ENCODE results near the gene TCIRG1. TPM values are rescaled to one million over a fixed set of nuclear protein-coding genes. Genes with fewer than 3 reads are reported as not detected.
A peak's percentile ranks its signal among the peaks of the same experiment; 100 is the strongest.

TCIRG1 gene
- total and polyA plus RNA-seq, 2 of the 13 experiments (the other 11 are each of a cell fraction or from before 2014, with no cell fraction given), result 48.0 to 69.6 TPM

DNA sequence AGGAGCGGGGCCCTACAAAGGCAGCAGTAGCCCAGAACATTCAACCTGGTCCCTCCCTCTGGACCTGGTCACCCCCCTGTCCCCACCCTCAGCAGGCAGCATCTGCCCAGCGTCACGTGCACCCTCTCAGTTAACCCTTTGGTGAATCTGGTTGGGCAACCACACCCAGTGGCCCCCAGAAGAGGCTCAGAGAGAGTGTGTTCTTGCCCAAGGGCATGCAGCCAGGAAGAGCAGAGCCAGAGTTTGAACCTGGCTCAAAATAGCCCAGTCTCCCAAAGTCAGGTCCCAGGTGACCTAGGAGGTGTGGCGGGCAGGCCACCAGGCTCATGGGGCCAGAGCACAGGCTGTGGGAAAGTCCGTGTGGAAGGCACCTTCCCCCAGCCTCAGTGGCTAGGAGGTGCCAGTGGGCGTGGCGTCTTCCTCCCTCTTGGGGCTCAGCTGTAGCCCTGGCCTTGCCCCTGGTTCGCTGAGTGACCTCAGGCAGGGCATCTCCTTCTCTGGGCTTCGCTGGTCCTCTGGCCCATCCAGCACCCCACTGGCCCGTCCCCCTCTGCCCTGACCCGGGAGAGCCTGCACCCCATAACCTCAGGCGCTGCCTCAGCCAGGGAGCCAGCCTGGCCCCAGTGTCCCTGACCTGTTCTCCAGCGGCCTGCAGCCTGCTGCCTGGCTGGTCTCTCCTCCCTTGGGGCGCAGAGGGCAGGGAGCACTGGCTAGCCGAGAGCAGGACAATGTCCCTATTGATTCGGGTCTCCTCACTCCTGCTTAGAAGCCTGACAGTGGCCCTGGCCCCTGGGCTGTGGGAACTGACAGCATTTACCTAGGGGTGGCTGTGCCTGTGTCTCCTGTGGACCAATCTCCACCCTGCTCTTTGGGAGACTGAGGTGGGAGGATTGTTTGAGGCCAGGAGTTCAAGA lies 21.7 kb upstream of the TCIRG1 start (continued):
- TF ChIP-seq, protein P1, sequence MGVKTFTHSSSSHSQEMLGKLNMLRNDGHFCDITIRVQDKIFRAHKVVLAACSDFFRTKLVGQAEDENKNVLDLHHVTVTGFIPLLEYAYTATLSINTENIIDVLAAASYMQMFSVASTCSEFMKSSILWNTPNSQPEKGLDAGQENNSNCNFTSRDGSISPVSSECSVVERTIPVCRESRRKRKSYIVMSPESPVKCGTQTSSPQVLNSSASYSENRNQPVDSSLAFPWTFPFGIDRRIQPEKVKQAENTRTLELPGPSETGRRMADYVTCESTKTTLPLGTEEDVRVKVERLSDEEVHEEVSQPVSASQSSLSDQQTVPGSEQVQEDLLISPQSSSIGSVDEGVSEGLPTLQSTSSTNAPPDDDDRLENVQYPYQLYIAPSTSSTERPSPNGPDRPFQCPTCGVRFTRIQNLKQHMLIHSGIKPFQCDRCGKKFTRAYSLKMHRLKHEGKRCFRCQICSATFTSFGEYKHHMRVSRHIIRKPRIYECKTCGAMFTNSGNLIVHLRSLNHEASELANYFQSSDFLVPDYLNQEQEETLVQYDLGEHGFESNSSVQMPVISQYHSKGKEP (CRISPR knock-in tag; IDR thresholded peaks at IDR 0.05), result no peak
- TF ChIP-seq, protein P2, sequence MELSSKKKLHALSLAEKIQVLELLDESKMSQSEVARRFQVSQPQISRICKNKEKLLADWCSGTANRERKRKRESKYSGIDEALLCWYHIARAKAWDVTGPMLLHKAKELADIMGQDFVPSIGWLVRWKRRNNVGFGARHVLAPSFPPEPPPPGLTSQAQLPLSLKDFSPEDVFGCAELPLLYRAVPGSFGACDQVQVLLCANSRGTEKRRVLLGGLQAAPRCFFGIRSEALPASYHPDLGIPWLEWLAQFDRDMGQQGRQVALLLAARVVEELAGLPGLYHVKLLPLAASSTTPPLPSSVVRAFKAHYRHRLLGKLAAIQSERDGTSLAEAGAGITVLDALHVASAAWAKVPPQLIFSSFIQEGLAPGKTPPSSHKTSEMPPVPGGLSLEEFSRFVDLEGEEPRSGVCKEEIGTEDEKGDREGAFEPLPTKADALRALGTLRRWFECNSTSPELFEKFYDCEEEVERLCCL (CRISPR knock-in tag; IDR thresholded peaks at IDR 0.05; ENCODE audit: borderline replicate concordance), result no peak
- TF ChIP-seq ZNF296 (CRISPR knock-in tag; conservative IDR thresholded peaks at IDR 0.05), result peak; percentile 91
- TF ChIP-seq AKAP8 (CRISPR knock-in tag; IDR thresholded peaks at IDR 0.05), result peak; percentile 82
- TF ChIP-seq RBFOX2 (IDR thresholded peaks at IDR 0.05; ENCODE audit: low read depth, low read length), result peak; percentile 75
- TF ChIP-seq, protein P3, sequence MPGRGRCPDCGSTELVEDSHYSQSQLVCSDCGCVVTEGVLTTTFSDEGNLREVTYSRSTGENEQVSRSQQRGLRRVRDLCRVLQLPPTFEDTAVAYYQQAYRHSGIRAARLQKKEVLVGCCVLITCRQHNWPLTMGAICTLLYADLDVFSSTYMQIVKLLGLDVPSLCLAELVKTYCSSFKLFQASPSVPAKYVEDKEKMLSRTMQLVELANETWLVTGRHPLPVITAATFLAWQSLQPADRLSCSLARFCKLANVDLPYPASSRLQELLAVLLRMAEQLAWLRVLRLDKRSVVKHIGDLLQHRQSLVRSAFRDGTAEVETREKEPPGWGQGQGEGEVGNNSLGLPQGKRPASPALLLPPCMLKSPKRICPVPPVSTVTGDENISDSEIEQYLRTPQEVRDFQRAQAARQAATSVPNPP (CRISPR knock-in tag; IDR thresholded peaks at IDR 0.05), result no peak
- TF ChIP-seq RXRB (CRISPR knock-in tag; IDR thresholded peaks at IDR 0.05; ENCODE audit: borderline replicate concordance), result peak; percentile 83
- TF ChIP-seq ZEB1 (IDR thresholded peaks at IDR 0.05; ENCODE audit: insufficient replicate concordance, low read depth), result peak; percentile 45
- no peak for TF ChIP-seq THYN1 (CRISPR knock-in tag; IDR thresholded peaks at IDR 0.05; ENCODE audit: borderline replicate concordance, low read depth)
- TF ChIP-seq ZSCAN20 (CRISPR knock-in tag; IDR thresholded peaks at IDR 0.05; ENCODE audit: borderline replicate concordance), result peak; percentile 33; the same call in 1 of the 2 replicates
- no peak for TF ChIP-seq ZNF530 (CRISPR knock-in tag; IDR thresholded peaks at IDR 0.05; ENCODE audit: low read depth)
- TF ChIP-seq, protein P4, sequence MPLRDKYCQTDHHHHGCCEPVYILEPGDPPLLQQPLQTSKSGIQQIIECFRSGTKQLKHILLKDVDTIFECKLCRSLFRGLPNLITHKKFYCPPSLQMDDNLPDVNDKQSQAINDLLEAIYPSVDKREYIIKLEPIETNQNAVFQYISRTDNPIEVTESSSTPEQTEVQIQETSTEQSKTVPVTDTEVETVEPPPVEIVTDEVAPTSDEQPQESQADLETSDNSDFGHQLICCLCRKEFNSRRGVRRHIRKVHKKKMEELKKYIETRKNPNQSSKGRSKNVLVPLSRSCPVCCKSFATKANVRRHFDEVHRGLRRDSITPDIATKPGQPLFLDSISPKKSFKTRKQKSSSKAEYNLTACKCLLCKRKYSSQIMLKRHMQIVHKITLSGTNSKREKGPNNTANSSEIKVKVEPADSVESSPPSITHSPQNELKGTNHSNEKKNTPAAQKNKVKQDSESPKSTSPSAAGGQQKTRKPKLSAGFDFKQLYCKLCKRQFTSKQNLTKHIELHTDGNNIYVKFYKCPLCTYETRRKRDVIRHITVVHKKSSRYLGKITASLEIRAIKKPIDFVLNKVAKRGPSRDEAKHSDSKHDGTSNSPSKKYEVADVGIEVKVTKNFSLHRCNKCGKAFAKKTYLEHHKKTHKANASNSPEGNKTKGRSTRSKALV (CRISPR knock-in tag; IDR thresholded peaks at IDR 0.05), result peak; percentile 68; the same call in 1 of the 2 replicates
- TF ChIP-seq, protein P5, sequence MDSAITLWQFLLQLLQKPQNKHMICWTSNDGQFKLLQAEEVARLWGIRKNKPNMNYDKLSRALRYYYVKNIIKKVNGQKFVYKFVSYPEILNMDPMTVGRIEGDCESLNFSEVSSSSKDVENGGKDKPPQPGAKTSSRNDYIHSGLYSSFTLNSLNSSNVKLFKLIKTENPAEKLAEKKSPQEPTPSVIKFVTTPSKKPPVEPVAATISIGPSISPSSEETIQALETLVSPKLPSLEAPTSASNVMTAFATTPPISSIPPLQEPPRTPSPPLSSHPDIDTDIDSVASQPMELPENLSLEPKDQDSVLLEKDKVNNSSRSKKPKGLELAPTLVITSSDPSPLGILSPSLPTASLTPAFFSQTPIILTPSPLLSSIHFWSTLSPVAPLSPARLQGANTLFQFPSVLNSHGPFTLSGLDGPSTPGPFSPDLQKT (CRISPR knock-in tag; IDR thresholded peaks at IDR 0.05; ENCODE audit: borderline replicate concordance), result no peak
- TF ChIP-seq ONECUT2 (CRISPR knock-in tag; IDR thresholded peaks at IDR 0.05), result peak; percentile 82
- TF ChIP-seq, protein P6, sequence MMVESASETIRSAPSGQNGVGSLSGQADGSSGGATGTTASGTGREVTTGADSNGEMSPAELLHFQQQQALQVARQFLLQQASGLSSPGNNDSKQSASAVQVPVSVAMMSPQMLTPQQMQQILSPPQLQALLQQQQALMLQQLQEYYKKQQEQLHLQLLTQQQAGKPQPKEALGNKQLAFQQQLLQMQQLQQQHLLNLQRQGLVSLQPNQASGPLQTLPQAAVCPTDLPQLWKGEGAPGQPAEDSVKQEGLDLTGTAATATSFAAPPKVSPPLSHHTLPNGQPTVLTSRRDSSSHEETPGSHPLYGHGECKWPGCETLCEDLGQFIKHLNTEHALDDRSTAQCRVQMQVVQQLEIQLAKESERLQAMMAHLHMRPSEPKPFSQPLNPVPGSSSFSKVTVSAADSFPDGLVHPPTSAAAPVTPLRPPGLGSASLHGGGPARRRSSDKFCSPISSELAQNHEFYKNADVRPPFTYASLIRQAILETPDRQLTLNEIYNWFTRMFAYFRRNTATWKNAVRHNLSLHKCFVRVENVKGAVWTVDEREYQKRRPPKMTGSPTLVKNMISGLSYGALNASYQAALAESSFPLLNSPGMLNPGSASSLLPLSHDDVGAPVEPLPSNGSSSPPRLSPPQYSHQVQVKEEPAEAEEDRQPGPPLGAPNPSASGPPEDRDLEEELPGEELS (CRISPR knock-in tag; IDR thresholded peaks at IDR 0.05), result peak; percentile 78

All from HepG2 (cell line).